ENCODE measurements around the gene SH2D3C.

GRCh38 chr9:127810378-127811187 is 32.1 kb upstream of the SH2D3C start:
- TF ChIP-seq CTCF (IDR thresholded peaks at IDR 0.05 in 4 of 5, conservative IDR thresholded peaks at IDR 0.05 in 1 of 5) (no peak), POLR2A (IDR thresholded peaks at IDR 0.05) (no peak)

Data from gastrocnemius medialis (tissue), 4 donors.